Activated naive CD4-positive, alpha-beta T cell treated with anti-CD3 and anti-CD28 coated beads, Interleukin-2, amount 50 U/mL, for 72 hours (primary cell): ENCODE measurements around the gene LTB4R. TPM values are rescaled to one million over a fixed set of nuclear protein-coding genes. Genes with fewer than 3 reads are reported as not detected.
A peak's percentile ranks its signal among the peaks of the same experiment; 100 is the strongest.

ENCODE experiments used
- ATAC-seq, 2 donors: fragments of 150-1000 bp; cut with Tn5 transposase; 2 replicates each; pipeline ENCODE4 v1.10.0; 2021; ENCODE audit warnings: mild to moderate bottlenecking in 2 of 2, moderate library complexity in 2 of 2
- DNase-seq, 2 donors: peaks; one replicate each; pipeline ENCODE4 v3.0.0; 2021 to 2022; ENCODE audit warnings: low spot score in 2 of 2
- H3K27ac Mint-ChIP-seq, 2 donors: one replicate each; pipeline ENCODE4 v1.8.0; 2022; ENCODE audit warnings: mild to moderate bottlenecking in 2 of 2, mixed read lengths in 2 of 2
- H3K36me3 Mint-ChIP-seq, 2 donors: one replicate each; pipeline ENCODE4 v1.8.0; 2022; ENCODE audit warnings: mixed read lengths in 2 of 2
- H3K9me3 Mint-ChIP-seq, 2 donors: one replicate each; pipeline ENCODE4 v1.8.0; 2022; ENCODE audit warnings: mixed read lengths in 2 of 2
- total RNA-seq, 2 donors: library from RNA; stranded (reverse); gene quantifications; one replicate each; pipeline ENCODE4 v1.2.3, GENCODE V29; 2022

LTB4R gene
- total RNA-seq, 2 donors from 2014 or later: 14.0 to 15.8 TPM

DNA sequence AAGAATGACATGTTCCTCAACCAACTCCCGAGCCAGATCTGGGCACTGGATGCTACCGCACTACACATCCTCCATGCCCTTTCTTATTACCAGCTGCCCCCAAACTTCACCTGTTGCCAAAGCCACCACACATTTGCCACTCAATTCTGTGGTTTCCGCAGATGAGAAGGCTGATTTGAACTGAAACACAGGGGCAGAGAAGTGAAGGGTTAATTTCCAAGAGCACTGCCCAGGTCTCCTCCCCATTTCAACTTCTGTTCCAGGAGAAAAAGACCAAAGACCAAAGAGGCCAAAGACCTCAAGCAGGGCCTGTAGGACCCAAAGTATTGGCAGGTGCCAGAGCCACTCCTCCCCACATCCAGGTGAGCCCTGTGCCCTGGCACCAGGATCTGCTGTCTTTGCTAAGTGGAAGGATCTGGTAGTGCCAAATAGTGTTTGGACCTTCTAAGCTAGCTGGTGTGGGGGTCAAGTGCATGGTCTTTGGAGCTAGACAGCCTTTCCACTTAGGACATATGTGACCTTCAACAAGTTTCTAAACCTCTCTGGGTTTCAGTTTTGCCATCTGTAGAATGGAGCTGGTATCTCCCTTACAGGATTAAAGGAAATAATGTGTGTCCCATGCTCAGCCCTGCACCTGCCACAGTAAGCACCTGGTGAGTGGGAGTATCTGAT is 19.7 kb upstream of the LTB4R start:
- H3K27ac Mint-ChIP-seq: no peak overlapping the region
- DNase-seq (no peak), ATAC-seq (no peak)
- peaks cover 20 to 29% of the 10 kb centered on the region in 2 donors for H3K36me3 Mint-ChIP-seq
- H3K9me3 Mint-ChIP-seq: no peaks in the 10 kb centered on the region

DNA sequence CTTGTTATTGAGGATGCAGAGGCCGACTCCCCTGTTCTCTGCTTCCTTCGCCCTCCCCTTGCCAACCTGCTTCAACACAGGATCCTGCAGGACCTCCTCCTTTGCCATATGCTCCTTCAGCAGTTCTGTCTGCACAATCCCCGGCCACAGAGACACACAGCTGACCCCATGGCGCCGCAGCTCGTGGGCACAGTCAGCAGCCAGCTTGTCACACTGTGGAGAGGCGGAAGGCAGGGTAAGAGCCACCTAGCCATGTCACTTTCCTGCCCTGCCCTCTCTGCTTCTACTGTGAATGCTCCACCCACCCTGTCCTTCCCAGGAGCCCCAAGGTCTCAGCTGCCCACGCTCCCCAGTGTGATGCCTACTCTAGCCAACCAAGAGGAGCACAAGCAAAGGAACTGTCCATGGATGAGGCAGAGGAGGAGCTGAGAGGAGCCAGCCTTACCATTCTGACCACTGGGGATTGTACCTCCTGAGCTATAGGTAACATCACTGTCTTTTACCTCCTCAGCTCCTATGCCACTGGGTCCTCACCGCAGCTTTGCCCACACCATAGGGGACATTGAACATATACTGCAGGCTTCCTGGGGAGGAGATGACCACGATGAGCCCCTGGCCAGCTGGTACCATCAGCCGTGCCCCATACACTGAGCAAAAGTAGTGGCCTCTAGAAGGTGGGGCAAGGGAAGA is 19.0 kb upstream of the LTB4R start:
- H3K27ac Mint-ChIP-seq: no peak overlapping the region
- H3K36me3 Mint-ChIP-seq: peaks cover 21 to 31% of the 10 kb centered on the region in 2 donors
- H3K9me3 Mint-ChIP-seq: no peaks in the 10 kb centered on the region
- ATAC-seq (no peak), DNase-seq (no peak)

DNA sequence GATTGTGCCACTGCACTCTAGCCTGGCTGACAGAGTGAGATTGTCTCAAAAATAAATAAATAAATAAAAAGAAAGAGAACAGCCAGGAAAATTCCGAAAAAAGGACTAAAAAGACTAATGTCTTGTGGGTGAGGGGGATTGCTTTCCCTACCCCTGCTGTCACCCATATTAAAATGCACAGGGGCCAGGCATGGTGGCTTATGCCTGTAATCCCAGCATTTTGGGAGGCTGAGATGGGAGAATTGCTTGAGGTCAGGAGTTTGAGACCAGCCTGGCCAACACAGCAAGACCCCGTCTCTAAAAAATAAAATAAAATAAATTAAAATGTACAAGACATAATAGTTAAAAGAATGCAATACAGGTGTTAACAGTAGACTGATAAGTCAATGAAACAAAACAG is 17.8 kb upstream of the LTB4R start:
- DNase-seq: no peak
- no peak for ATAC-seq
- H3K27ac Mint-ChIP-seq: no peak overlapping the region
- peaks cover 21 to 31% of the 10 kb centered on the region in 2 donors for H3K36me3 Mint-ChIP-seq
- H3K9me3 Mint-ChIP-seq: no peaks in the 10 kb centered on the region

DNA sequence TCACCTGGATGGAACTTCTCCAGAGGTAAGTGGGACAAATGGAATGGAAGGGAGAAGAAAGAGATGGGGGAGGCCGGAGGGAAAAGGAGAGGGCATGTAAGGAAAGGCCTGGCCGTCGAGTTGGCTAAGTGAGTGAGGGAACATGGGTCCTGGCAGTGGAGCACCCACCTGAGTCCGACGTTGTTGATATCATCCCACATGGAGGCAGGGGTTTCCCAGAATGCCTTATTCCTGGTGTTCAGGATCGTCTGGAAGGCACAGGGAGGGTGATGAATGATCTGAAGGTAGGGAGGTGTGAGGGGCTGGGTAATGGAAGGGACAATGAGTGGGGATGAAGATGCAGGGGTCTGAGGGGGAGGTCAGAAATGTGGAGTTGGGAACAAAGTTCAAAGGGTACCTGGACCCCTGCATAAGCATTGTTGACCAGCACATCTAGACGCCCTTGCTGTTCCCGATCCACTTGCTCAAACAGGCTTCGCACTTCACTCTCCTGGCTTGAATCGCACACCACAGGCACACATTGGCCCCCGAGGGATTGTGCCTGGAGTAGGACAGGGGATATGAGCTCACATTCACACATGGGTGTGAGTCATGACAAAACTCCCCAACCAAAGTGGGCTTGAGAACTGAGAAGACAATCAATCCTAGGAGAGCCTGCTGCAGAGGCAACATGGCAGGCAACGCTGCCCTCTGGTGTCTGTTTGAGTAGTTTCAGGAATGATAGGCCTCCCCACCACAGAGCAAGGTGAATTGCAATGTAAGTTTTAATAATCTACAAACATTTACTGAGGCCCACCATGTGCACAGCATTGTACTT is 14.8 kb upstream of the LTB4R start:
- no peaks in the 10 kb centered on the region for H3K9me3 Mint-ChIP-seq
- peaks cover 9 to 17% of the 10 kb centered on the region in 2 donors for H3K36me3 Mint-ChIP-seq

DNA sequence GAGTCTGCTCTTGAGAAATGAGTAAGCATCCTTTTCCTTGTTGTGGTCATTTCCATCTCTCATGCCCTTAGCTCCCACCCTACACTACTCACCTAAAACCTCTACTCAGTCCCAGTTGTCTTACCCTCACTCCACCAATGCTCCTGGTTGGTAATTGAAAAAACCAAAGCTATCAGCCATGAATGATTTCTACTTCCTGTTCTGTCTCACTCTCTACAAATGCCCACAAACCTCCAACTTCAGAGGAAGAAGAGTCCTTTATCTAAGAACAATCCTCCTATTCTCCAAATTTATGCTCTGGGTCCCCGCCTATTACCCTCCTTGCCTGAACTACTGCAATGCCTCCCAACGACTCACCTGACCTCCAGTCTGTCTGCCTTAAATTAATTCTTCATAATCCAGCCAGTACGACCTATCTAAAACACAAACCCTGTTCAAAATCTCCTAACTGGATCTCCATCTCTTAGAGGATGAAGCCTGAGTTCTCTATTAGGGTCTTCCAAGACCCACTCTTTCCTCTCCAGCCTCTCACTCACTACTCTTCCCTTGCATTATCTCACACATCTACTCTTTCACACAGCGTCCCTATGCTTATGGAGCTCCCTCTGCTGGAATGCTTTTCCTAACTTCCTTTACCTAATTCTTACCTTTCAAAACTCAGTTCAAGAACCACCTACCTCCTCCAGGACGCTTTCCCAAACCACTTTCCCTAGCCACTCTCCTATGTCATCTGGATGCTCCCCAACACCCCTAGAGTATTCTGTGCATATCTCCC is 13.9 kb upstream of the LTB4R start:
- ATAC-seq (peak; percentile 51 to 65), DNase-seq (no peak)
- peak overlapping the region; percentile 58 to 80 for H3K27ac Mint-ChIP-seq
- H3K36me3 Mint-ChIP-seq: peaks cover 13 to 16% of the 10 kb centered on the region in 2 donors
- H3K9me3 Mint-ChIP-seq: no peaks in the 10 kb centered on the region

More for the DNA sequence above, 14.8 kb upstream of the LTB4R start:
- DNase-seq (peak; percentile 71 to 75), ATAC-seq (peak; percentile 74 to 80)
- H3K27ac Mint-ChIP-seq: peak overlapping the region; percentile 58 to 83

DNA sequence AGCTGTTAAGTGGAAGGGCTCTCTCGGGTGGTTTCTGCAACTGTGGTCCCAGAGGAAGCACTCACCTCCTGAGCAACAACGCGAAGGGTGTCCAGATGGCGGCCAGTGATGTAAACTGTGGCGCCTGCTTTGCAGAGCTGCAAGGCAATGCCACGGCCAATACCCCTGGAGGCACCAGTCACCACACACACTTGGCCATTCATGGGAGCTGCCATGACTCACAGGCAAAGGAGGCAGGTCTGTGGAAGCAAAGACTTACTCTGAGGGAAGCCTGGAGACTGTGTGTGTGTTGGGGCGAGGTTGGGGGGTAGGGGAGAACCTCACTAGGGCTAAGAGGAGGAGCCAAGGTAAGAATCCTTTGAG is 12.4 kb upstream of the LTB4R start:
- peak; percentile 16 to 27 for ATAC-seq
- Mint-ChIP-seq H3K36me3 (peaks cover 7 to 16% of the 10 kb centered on the region in 2 donors), H3K27ac (peak overlapping the region; percentile 93 to 98), H3K9me3 (no peaks in the 10 kb centered on the region)
- no peak for DNase-seq

DNA sequence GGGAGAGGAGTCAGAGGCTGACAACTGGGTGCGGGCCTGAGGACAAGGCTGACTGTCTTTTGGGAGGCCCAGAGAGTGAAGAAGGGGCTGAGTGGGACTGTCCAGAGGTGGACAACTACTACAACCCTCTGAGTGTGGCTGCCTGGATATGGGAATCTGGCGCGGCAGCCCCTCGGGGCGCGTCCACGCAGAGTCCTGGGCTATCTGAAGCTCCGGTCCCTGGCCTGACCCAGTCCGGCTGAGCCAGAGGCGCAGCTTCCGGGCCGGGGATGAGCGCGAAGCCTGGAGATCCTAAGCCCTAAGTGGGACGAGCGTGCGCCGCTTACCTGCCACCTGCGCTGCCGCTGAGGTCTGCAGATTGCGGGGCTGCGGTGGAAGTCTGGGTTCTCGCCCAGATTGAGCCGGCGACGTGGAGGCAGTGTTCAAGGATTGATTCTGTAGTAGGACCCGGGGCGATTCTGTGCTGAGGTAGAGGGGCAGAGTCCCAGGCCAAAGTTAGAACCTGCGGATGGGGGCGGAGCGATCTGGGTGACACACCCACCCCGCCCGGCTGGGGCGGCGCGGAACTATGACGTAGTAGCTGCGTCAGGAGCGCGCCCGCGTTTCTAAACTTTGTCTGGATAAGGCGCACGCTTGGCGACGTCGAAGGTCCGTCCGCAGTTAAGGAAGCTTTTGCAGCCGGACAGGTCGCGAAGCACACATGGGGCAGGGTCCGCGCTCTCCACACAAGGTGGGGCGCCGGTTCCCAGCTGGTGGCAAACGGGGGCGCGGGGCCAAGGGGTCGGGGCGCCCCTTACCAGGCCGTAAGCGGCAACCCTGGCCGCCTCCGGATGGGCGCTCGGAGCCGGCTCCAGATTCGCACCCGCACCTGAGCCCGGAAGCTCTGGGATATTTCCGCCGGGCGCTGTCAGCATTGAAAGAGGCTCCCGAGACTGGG is 11.8 kb upstream of the LTB4R start, which contains the start of the genes DHRS1 and NOP9:
TSS of gene DHRS1 (minus strand) at position 526 of the 937 bp plus-strand sequence. CDS start 674 bp downstream, outside the sequence.
TSS of gene NOP9 (plus strand) at position 596 of the 937 bp plus-strand sequence. CDS start at position 701, 105 bp downstream.
- Mint-ChIP-seq H3K27ac (peak within 1 kb of the TSS; percentile 93 to 98), H3K9me3 (no peaks in the 10 kb centered on the region), H3K36me3 (peaks cover 10 to 16% of the 10 kb centered on the region in 2 donors)
- DNase-seq: peak; percentile 88 to 93
- peak; percentile 73 to 83 for ATAC-seq

DNA sequence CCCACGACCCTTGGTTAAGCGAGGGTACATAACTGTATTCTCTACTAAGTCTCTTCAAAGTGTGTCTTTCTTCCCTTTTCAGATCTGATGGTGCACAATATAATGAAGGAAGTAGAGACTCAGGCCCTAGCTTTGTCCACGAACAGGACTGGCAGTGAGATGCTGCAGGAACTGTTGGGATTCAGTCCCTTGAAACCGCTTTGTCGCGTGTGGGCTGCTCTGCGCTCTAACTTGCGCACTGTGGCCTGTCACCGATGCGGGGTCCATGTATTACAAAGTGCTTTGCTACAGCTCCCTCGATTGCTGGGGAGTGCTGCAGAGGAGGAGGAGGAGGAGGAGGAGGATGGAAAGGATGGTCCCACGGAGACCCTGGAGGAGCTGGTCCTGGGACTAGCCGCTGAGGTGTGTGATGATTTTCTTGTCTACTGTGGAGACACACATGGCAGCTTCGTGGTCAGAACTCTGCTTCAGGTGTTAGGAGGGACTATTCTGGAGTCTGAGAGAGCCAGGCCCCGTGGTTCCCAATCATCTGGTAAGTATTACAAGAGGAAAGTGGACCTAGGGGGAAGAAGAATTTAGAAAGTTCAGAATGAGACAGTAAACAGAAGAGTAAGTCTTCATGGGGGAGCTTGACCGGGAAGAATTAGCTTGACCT is 10.8 kb upstream of the LTB4R start:
- ATAC-seq (no peak), DNase-seq (no peak)
- Mint-ChIP-seq H3K9me3 (no peaks in the 10 kb centered on the region), H3K27ac (peak overlapping the region in 1 of 2 donors; percentile 93), H3K36me3 (peaks cover 16 to 18% of the 10 kb centered on the region in 2 donors)

DNA sequence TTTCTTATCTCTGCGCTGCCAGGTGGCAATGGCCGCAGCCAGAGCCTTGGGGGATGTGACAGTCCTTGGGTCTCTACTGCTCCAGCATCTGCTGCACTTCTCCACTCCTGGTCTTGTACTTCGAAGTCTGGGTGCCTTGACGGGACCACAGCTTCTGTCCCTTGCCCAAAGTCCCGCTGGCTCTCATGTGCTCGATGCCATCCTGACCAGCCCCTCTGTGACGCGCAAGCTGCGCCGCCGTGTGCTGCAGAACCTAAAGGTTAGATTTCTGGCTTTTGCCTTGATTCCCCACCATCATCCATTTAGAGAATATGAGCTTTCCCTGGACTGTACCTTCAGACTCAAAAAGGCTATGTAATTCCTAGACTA is 7.3 kb upstream of the LTB4R start:
- Mint-ChIP-seq H3K27ac (peak overlapping the region; percentile 19 to 24), H3K9me3 (no peaks in the 10 kb centered on the region), H3K36me3 (peaks cover 7 to 14% of the 10 kb centered on the region in 2 donors)
- no peak for DNase-seq
- ATAC-seq: no peak

DNA sequence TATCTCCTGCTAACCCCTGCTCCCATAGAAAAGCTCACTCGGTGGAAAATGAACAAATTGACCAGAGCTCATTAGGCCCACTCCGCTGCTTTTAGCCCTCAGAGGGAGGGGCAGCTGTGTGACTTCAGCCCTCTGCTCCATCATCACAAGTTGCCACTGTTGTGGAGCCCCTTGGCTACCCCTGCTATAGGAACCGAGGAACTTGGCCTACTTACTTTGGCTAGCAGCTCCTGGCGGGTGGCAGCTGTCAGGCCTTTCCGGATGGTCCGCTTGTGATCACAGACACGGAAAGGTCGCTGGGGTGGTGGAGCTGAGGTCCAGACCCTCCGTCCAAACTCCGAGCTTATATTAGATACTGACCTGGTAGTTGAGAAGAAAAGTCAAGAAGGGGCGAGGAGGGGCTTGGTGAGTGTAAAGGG is 4.1 kb upstream of the LTB4R start:
- peaks cover 10% of the 10 kb centered on the region in 2 donors for H3K36me3 Mint-ChIP-seq
- no peaks in the 10 kb centered on the region for H3K9me3 Mint-ChIP-seq
- H3K27ac Mint-ChIP-seq: peak overlapping the region in 1 of 2 donors; percentile 10

DNA sequence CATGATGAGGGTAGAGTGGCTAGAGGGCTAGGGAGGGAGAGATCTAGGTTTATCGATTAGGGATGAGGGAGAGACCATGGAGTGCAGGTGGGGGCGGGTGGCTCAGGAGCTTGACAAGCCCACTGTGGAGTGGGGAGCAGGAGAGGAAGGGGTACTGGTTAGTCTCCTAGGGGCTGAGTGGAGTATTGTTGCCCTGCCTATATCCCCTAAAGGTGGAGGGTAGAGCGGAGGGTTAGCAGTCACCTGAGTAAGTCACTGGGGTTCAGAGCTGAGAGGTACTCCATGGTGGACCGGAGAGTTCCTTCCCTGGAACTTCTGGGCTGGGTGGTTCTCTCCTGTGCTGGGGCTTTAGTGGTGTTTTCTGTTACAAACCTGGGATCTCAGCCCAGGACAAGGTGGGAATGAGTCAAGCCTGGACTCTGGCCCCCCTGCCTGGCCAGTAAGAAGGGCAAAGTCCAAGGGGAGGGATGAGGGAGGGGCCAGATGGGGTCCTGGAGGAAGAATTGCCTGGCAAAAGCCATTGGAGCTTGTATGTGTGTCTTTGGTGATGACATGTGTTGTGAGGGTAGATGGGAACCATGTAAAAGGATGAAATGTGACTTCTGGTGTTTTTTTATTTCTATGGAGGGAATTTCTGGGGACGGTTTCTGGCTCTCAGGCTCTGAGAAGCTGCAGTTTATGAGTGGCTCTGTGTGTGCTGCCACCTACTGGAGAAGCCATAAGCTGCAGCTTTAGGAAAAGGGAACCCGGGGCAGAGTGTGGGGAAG is 3.5 kb upstream of the LTB4R start, which contains the start of gene CIDEB:
TSS of gene CIDEB (minus strand) at position 403 of the 767 bp plus-strand sequence. CDS start at position 284, 119 bp downstream.
- DNase-seq: peak in 1 of 2 donors; percentile 69
- no peaks in the 10 kb centered on the region for H3K9me3 Mint-ChIP-seq
- peaks cover 10 to 12% of the 10 kb centered on the region in 2 donors for H3K36me3 Mint-ChIP-seq
- ATAC-seq: no peak
- peak within 1 kb of the TSS; percentile 3 to 10 for H3K27ac Mint-ChIP-seq

More for the DNA sequence above, 4.1 kb upstream of the LTB4R start:
- DNase-seq (no peak), ATAC-seq (no peak)

DNA sequence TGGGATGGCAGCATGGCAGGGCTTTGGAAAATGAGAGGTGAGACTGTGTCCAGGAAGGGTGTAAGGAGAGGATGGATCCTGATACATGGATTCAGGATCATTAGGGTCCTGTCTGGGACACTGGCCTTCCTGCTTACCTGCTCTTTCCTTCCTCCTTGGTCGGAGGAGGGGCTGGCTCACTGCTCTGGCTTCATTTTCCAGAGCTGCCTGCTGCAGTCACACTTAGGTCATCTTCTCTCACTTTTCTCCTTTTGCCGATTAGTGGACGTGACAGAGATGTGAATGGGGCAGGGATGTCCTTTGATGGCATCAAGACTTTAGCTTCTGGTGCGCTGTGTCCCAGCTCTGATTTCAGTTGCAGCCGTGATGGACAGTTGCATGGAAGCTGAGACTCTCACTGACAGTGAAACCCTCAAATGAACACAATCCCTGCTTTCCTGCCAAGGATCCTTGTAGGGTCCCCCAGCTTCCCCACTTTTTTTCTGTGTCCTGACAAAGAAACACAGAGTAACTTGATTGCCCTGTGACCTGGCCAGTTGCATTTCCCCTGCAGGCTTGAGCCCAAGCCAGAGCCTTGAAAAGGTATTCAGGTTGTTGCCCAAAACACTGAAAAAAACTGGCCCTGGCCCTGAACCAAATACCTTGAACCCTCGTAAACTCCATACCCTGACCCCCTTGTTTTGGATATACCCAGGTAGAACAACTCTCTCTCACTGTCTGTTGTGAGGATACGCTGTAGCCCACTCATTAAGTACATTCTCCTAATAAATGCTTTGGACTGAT is 2.8 kb upstream of the LTB4R start:
- Mint-ChIP-seq H3K36me3 (peaks cover 10 to 12% of the 10 kb centered on the region in 2 donors), H3K27ac (peak overlapping the region; percentile 3 to 10), H3K9me3 (no peaks in the 10 kb centered on the region)
- ATAC-seq: no peak
- DNase-seq: no peak

DNA sequence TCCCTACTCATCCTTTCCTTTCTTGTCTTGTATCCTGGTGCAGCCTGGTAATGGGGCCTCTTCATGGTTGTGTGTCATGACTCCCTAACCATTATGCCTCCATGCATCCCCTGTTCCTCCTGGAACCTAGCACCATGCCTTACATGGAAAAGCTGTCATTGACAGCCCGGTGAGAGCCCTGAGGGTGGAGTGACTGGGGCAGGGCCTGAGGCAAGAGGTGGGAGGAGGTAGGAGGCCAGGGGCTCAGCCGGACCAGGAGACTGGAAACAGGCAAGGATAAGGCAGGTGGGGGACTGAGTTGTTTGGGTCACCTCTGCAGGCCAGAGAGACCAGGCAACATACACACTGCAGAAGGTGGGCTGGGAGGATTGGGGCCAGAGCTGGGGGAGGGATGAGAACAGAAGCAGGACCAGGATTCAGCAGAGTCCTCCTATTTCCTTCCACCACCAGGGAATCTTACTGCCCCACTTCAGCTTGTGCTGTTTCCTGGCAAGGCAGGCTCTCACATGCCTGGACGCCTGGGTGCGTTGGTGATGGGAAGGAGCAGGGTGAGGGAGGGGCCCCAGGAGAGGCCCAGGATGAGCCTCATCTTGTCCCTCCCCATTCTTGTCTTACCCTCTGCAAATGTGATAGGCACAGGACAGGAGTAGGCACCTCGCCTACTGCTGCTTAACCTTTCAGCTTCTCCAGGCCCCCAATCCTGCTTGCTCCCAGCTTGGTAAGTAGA is 1.6 kb upstream of the LTB4R start, which contains the start of gene LTB4R2:
TSS of gene LTB4R2 (plus strand) at position 603 of the 727 bp plus-strand sequence. CDS start 525 bp downstream, outside the sequence.
- Mint-ChIP-seq H3K27ac (peak within 1 kb of the TSS; percentile 23 to 55), H3K36me3 (peaks cover 5 to 12% of the 10 kb centered on the region in 2 donors), H3K9me3 (no peaks in the 10 kb centered on the region)
- ATAC-seq (no peak), DNase-seq (no peak)
